ENCODE data around the gene PSMD11.
"Not testable (repeated sequence)": the region's sequence is repeated elsewhere in the genome, so short reads cannot be mapped to it uniquely, and the experiment has no call there.

Gene PSMD11

DNA sequence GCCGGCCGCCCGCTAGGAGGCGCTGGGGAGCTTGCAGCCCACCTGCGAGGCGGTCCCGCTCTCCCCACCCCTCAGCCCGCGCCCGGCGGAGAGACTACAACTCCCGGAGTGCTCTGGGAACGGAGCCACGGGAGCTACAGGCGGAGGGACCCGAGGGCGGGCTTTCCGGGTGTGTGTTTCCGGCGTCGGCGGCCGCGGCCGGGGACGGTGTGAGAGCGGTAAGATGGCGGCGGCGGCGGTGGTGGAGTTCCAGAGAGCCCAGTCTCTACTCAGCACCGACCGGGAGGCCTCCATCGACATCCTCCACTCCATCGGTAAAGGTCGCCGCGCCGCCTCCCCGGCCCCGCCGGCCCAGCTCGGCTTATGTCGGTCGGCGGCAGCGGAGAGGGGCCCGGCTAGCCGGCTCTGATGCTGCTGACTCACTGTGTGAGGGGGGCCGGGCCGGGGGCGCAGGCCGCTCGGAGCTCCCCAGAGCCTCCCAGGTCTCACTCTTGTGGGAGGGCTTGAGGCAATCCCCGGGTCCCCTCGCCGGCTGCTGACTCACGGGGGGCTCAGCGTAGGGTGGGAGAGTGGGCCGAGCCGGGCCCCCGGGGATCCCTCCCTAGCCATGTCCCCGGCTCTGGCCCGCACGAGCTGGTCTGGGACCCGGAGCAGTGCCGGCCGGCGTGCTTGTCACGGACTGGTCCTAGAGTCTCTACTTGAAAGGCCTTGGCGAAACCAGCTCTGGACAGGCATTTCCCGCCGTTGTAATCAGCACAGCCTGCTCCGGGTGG is at the start of gene PSMD11:
Gene PSMD11, plus strand, starts transcription at position 210 of the 773 bp plus-strand sequence. Its CDS starts 14 bp downstream, at position 224.
- peak; percentile 99 for DNase-seq

DNA sequence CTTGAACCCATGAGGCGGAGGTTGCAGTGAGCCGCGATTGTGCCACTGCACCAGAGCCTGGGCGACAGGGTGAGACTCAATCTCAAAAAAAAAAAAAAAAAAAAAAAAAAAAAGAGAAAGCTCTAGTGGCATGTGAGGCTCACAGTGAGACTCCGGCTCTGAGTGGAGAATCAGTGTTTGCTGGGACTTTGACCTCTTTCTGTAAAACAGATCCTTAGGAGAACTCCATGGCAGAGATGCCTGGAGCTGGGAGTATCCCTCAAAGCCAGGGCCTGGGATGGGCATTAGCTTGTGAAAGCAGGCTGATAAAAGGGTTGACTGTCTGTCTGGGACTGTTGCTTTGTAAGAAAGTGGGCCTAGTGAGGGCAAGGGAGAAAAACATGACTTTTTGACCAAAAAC is 48.0 kb upstream of the PSMD11 start:
- DNase-seq: no peak

DNA sequence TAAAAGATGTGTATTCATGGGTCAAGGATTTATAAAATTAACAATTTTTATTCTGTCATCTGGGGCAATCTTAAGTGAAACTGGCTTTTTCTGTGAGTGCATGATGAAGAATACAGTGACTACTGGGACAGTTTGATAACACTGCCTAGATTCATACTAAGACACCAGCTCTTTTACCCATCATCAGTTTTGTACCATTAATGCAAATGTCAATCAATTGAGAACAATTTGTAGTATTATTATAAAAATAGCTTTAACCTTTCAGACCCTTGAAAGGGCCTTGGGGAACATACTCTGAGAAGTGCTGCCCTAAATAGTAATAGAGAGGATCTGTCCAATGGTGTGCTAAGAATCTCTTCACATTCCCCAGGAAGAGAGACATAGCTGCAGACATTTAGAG is 45.4 kb upstream of the PSMD11 start:
- no peak for DNase-seq

DNA sequence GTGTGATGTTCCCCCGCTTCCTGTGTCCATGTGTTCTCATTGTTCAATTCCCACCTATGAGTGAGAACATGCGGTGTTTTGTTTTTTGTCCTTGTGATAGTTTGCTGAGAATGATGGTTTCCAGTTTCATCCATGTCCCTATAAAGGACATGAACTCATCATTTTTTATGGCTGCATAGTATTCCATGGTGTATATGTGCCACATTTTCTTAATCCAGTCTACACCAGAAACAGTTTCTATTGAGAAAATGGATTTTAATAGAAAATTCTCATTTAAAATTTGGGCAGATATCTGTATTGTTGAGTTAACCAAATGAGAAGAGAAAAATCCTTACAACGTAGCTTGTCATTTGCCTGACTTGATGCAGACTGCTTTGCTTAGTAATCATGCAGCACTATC is 34.2 kb upstream of the PSMD11 start:
- DNase-seq: not testable (repeated sequence)

DNA sequence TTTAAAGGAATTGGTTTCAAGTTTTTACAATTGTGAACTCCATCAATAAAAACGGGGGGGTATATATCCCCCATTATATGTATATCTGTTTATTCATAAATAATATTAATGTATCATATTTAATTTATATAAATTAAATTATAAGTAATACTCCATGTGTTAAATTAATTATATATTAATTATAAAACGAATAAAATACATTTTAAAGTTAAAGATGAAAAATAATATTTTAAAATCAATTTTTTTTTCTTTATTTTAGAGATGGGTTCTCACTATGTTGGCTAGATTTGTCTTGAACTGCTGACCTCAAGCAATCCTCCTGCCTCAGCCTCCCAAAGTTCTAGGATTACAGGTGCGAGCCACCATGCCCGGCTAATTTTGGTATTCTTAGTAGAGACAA is 17.4 kb upstream of the PSMD11 start:
- DNase-seq: no peak

DNA sequence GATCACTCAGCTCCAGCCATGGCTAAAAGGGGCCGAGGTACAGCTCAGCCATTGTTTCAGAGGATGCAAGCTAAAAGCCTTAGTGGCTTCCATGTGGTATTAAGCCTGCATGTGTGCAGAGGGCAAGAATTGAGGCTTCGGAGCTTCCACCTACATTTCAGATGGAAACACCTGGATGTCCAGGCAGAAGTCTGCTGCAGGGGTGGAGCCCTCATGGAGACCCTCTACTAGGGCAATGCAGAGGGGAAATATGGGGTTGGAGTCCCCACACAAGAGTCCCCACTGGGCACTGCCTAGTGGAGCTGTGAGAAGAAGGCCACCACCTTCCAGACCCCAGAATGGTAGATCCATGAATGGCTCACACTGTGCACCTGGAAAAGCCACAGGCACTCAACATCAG is 14.7 kb upstream of the PSMD11 start:
- no peak for DNase-seq

DNA sequence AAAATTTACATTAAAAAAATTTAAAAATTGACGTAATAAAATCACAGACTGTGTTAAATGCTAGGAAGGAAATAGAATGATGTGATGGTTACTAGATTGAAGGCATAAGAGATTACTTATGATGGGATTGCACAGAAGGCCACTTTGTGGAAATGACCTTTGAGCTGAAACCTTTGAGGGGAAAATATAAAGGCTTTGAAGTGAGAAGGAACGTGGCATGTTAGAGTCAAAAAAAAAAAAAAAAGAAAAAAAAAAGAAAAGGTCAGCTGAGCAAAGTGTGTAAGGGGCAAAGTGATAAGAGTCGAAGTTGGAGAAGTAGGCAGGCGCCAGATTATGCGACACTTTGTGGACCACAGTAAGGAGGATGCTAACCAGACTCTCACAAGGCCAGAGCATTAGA is 3.6 kb upstream of the PSMD11 start:
- no peak for DNase-seq

DNA sequence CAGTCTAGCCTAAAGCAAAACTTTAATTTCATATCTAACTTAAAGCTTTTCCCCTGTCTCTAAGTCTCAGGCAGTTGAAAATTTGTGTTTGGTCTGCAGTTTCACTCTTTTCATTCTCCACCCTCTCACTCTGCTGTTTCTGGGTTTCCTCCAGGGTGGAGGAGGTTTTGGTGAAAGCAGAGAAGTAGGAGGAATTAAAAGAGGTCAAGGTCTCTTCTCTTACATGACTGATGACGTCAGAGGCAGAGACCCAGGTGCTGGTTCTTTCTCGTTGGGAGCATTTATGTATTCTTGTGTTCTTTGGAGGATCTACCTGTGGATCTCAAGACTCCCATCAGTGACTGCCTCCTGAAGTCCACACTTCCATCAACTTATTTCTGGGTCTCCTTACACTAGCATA is 2.4 kb upstream of the PSMD11 start:
- DNase-seq: no peak

DNA sequence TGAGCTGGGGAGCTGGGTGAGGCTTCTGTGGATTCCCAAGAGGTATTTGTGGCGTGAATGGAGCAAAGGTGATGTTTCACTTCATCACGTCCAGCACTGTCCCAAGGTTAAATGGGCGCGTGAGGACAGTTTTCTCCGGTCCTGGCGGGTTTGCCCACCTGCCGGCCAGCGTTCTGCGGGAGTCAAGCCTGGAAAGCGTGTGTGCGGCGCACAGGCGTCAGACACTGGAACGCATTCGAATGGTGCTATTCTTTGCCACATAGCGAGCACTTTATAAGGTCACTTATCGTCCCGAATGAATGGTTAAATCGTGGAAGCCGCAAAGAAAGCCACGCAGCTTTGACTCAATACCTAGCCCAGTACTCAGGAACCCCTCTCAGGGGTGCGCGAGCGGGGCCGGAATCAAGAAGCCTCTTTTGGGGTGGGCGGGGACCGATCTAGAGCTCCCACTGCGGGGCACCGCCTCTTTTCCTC is 446 bp upstream of the PSMD11 start:
- no peak for DNase-seq

DNA sequence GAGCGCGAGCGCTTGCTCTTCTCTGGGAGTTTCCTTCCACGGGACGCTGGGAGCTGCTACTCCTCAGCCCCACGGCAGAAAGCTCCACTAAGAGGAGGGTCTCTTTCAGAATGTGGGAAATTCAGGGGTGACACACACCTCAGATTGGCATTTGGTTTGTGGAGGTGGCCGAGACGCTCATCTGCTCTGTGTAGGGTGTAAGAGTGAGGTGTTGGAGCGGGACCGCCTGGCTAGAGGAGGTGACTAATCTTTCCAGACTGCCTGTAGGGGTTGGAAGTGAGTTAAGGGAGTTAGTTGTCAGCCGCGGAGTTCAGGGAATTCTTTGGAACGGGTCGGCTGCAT is 735 bp downstream of the PSMD11 start:
- peak; percentile 31 for DNase-seq

DNA sequence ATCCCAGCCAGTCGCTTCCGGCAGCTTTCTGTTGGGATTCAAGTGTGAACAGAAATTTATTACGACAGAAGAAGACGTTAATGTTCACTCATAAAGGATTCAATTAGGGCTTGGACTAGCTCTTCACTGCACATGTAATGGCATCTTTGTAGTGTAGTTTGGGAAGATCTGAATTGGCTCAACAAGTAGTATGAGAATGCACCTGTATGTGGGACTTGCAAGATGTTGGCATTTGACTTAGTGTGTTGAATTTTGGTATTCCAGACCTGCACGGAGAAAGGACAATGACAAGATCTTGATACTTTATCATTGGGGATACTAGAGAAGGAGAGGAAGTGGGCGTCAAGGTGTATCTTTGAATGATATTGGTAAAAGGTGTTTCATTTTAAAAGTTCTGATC is 1.2 kb downstream of the PSMD11 start:
- no peak for DNase-seq

DNA sequence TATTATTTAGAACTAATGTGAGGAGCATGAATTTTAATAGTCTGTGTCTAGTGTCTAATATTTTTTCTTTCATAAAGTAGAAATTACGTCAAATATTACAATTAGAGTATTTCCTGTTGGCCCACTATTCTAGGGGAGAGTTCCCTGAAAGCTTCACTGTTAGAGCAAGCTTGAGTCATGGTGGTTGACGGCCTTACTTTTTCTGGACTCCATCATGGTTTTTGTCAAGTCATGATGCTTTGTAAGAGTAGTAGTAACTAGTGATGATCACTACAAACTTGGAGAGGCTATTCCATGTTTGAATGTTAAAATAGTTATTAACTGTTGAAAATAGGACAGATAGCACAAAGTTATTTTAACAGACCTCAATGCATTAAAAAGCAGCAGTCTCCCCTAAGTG is 1.7 kb downstream of the PSMD11 start:
- DNase-seq: no peak

DNA sequence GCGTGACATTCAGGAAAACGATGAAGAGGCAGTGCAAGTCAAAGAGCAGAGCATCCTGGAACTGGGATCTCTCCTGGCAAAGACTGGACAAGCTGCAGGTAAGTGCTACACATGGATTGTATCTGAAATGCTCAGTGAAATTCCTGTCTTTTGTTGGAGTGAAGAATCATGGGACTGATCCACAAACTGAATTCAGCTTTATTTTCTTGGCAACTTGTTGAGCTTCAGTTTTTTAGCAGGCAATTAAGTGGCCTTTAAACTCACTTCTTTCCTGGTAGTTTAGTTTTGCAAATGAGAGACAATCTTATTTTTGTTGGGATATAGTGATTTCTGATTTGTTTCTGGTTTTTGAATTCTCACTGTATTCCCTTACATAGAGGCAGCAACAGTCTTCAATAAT is 2.6 kb downstream of the PSMD11 start:
- DNase-seq: no peak

DNA sequence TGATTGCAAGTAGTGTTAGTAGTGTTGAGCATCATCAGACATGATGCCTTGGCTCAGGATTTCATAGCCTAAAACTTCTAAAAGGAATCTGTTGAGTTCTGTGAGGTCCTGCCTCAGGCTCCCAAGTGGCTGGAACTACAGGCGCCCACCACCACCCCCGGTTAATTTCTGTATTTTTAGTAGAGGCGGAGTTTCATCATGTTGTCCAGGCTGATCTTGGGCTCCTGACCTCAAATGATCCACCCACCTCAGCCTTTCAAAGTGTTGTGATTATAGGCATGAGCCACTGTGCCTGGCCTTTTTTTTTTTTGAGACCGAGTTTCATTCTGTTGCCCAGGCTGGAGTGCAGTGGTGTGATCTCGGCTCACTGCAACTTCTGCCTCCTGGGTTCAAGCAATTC is 5.7 kb downstream of the PSMD11 start:
- no peak for DNase-seq

DNA sequence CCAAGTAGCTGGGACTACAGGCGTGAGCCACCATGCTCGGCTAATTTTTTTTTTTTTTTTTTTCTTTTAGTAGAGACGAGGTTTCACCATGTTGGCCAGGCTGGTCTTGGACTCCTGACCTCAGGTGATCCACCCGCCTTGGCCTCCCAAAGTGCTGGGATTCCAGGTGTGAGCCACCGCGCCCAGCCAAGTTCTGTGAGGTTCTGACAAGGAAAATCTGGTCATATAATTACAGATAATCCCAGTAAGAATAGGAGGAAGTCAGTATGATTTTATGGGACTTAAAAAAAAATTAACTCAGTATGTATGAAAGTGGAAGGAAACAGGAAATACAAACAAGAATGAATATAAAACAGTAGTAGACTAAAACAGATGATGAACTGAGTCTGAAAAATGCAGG is 6.1 kb downstream of the PSMD11 start:
- DNase-seq: not testable (repeated sequence)

DNA sequence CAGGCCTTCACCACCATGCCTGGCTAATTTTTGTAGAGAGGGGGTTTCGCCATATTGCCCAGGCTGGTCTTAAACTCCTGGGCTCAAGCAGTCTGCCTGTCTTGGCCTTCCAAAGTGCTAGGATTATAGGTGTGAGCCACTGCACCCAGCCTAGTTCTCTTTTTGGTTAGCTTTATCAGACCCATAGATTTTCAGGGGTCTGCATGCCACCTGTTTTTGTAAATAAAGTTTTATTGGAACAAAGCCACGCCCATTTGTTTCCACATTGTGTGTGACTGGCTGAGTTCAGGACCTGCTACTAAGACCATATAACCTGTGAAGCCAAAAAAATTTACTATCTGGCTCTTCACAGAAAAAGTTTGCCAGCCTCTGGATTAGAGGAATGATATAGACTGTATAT is 7.6 kb downstream of the PSMD11 start:
- no peak for DNase-seq

DNA sequence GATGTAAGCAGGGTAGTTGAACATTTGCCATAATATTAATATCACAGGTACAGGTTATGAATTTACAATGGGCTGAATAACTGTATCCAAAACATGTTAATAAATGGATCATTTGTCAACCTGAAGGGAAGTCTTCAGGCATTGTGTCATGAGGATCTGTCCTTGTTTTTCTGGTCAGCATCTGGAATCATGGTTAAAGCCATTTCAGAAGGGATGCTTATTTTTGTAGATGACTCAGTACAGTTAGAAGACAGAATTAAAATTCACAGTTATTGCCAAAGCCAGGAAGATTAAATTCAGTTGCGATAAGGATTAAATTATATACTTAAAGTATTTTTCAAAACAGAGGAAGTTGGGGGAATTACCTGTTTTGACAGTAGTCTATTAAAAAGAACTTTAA is 8.0 kb downstream of the PSMD11 start:
- no peak for DNase-seq

DNA sequence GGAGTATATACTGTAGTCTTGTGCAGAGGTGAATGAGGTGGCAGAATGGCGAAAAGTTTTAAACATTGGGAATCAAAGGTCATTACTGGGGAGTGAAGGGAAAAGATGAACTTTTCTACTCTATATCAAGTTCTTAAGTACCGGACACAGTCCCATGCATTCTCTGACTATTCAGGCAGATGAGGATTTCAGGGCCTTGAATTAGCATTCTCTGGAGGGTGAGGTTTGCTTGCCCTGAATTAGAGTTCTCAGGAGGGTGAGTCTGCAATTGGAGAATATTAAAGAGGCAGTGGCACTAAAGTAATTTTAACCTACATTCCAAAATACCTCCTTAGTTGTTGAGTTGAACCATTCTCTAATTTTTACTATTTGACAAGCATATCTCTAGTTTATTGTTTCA is 9.1 kb downstream of the PSMD11 start:
- no peak for DNase-seq

DNA sequence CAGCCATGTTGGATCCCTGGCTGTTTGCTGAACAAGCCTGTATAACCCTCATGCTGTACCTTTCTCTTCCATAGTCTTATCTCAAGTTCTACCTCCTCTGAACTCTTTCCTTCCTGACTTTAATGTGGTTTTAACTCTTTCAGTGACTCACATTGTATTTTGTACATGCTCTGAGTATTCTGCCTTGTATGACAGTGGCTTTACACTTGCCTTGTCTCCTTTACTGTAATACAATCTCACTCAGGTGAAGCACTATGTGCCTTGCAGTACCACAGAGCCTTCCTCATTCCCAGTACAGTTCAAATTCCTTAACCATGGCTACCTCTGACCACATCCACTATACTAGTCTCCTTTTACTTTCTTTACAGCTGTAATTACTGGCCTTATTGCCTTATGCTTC is 14.1 kb downstream of the PSMD11 start:
- no peak for DNase-seq

DNA sequence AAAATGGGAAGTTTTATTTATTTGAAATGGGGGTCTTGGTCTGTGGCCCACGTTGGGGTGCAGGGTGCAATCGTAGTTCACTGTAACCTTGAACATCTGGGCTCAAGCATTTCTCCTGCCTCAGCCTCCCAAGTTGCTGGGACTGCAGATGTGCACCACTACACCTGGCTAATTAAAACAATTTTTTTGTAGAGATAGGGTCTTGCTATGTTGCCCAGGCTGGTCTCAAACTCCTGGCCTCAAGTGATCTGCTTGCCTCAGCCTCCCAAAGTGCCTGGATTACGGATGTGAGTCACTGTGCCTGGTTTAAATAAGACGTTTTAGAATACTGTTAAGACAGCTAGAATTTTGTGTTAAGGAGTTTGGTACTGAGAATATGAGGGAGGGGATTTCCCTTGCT is 15.7 kb downstream of the PSMD11 start:
- DNase-seq: no peak

DNA sequence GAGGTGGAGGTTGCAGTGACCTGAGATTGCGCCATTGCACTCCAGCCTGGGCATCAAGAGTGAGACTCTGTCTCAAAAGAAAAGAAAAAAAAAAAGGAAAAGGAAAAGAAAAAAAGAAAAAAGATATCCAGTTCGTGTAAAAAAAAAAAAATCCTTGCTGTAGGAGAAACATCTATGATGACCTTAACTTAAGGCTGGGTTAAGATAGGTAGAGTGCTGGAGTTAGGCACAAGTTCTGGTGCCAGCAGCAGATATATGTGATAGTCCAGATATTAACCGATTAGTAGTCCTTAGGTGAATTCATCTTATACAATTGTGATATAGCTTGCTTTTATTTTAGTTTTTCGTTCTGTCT is 17.2 kb downstream of the PSMD11 start:
- DNase-seq: no peak

DNA sequence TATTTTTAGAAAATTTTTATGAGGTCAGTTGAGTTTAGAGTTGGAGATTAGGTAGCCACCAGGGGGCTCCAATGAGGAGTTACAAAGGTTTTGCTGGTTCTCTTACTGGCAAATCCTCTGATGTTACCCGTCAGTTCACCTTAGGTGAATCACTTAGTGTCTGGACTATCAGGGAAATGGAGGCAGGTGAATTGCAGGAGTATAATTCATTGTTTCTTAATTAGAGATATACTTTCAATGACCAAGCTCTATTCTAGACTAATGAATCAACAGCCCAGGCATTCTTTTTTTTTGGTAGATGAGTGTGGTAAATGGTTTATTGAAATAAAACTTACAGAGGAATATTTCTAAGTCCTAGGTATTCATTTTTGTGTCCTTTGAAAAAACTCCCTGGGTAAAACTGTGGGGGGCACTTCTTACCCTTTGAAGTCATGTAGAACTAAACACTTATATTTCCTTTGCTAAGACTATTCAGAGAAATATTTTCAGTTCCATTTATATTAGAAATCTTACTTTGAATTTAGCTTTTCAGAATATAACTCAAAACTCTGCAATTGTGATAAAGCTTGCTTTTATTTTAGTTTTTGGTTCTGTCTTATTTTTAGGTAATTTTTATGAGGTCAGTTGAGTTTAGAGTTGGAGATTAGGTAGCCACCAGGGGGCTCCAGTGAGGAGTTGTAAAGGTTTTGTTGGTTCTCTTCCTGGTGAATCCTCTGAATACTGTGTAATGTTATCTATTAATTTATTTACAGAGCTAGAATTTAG is 17.7 kb downstream of the PSMD11 start:
- peak; percentile 79 for DNase-seq

DNA sequence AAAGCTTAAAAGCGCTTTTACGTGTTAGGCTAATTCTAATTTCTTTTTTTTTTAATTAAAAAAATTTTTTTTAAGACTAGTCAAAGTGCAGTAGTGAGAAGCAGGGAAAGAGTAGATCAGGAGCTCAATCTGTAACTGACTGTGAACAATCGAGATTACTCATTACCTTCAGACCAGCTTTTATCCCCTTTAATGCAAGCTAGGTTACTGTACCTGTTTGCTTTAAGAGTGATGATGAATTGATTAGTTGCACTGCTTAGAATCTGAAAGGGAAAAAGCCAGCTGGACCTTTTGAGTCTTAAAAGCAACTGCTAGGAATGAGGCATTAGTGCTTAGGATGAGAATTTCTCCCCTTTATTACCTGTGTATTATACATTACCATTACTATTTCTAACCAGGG is 19.0 kb downstream of the PSMD11 start:
- DNase-seq: no peak

DNA sequence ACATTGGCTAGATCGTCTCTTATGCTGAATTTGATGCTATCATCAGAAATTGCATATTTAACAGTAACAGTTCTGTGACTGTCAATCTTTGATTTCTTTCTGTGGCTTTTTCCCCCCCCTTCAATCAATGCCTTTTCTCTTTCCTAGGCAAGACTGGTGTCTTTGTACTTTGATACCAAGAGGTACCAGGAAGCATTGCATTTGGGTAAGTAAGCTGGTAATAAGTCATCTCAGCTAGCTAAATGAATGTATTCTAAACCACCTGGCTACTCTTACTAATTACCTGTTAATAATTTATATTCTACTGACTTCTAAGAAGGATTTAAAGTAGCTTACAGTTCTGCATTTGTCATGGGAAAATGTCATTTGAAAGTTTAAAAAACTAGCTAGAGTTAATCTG is 20.1 kb downstream of the PSMD11 start:
- DNase-seq: no peak

DNA sequence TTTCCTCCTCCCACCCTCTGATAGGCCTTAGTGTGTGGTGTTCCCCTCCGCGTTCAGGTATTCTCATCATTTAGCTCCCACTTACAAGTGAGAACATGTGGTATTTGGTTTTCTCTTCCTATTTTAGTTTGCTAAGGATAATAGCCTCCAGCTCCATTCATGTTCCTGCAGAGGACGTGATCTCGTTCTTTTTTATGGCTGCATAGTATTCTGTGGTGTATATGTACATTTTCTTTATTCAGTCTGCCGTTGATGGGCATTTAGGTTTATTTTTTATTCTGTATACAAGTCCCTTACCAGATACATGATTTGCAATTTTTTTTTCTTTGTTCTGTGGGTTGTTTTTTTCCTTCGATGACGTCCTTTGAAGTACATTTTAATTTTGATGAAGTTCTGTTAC is 23.6 kb downstream of the PSMD11 start:
- DNase-seq: no peak
